Activated CD4-positive, alpha-beta T cell treated with anti-CD3 and anti-CD28 coated beads, Interleukin-2, Interleukin-6, amounts not matched to agents 100 ng/mL and 50 ng/mL, durations not matched to agents 16 hours and 8 hours (primary cell): Measurements from ENCODE around the gene VDAC1.

ENCODE experiments used
- DNase-seq: peaks from one replicate; pipeline ENCODE4 v3.0.0-alpha.2; 2020

Gene VDAC1

DNA sequence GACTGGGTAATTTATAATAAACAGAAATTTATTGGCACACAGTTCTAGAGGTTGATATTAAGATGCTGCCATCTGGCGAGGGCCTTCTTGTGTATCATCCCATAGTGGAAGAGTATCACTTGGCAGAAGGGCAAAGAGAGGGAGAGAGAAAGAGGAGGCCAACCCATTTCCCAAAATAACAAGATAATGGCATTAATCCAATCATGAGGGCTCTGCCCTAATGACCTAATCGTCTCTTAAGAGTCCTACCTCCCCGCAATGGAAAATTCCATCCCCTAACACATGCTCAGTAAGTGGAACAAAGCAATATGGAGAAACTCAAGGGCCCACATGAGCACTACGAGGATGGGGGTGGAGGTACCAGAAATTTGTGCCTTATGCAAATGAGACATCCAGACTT lies 17.6 kb upstream of the VDAC1 start:
- DNase-seq = no peak

DNA sequence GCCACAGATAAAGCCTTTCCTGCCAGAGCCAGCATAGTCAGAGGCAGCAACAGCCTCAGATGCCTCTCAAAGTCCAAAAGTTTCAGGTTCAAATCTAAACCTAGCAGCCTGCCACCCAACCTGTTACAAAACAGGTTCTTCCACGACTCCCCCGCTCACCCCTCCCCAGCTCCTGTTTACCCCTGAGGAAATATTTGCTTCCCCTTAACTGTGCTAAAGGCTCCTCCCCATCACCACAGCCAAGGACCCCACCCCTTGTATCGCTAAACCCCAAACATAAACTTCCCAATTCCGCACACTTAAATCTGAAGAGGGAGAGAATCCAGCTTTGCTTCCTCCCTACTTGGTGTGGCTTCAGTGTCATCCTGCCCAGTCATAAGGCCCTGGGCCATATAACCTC lies 15.4 kb upstream of the VDAC1 start:
- DNase-seq = no peak

DNA sequence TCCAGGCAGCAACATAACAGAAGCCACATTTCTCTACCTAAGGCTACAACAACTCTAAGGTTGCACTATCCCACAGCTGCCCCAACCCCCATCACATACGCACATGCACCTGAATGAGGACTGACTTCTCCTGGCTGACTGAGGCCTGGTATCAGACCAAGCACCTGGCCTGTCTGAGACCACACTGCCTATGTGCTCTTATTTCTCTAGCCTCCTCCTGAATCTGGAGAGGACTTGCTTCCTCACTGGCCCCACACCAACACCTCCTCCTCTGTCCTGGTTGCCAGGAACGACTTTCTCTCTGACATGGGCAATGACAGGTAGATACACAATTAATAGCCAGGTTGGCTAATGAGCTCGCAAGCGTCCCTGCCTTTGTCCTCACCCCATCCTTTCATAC lies 14.9 kb upstream of the VDAC1 start:
- no peak for DNase-seq

DNA sequence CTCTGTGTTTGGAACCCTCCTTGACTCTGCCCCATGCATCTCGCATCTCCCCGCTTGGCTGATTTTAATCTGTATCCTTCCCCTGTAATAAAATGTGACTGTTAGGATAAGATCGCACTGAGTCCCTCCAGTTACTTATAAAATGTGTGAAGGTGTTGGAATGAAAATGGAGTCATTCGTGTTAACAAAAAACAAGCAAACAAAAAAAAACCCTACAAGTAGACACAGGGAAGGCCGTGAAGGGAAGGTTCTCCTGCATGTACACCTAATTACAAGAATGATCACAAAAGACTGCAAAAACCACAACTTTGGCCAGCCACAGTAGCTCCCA lies 14.2 kb upstream of the VDAC1 start:
- DNase-seq = no peak

DNA sequence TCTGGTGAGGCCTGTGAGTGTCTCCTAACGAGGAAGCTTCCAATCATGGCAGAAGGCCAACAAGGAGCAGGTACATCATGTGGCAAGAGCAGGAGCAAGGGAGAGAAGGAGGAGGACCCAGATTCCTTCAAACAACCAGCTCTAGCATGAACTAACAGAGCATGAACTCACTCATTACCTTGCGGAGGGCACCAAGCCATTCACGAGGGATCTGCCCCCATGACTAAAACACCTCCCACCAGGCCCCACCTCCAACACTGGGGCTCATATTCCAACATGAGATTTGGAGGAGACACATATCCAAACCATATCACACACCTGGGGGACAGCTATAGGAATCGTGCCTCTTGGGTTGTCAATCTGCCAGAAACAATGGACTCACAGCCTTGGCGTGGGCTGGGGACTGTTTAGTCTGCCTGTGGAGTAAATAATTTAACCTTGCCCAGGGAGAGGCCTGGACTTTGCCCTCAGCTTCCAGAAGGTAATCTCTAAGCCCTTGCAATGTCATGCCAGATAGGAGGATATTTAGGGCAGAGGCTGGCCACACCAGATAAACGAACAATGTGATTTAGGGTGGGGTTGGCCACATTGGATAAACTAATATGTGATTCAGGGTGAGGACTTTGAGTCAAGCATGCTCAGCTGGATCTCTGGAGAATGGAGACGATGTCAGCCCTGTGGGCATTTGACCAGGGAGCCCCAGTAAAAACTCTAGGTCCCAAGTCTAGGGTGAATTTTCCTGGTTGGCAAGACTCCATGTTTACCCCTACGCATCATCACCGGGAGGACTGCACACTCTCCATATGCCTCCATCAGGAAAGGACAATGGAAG lies 13.6 kb upstream of the VDAC1 start:
- DNase-seq = no peak

DNA sequence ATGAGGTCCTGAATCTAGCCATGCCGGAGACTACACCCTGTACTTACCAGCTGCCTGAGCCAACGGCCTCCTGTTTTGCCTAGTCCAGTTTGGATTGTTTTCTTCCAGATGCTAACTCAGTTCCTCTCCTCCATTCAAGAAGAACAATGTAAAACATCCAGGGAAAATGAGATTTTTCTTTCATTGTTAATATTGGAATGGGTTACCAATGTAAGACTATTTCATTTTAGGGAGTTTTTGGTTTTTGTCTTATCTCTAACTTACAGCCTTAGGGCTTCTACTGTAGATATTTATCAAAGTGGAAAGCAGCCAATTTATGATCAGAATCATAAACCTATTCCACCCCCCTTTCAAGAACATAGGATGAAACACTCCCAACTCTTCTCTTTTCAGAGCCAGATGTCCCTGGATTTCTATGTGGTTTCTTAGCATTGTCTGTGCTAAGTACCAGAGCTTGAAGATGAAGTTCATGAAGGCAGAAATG lies 3.5 kb upstream of the VDAC1 start:
- no peak for DNase-seq

DNA sequence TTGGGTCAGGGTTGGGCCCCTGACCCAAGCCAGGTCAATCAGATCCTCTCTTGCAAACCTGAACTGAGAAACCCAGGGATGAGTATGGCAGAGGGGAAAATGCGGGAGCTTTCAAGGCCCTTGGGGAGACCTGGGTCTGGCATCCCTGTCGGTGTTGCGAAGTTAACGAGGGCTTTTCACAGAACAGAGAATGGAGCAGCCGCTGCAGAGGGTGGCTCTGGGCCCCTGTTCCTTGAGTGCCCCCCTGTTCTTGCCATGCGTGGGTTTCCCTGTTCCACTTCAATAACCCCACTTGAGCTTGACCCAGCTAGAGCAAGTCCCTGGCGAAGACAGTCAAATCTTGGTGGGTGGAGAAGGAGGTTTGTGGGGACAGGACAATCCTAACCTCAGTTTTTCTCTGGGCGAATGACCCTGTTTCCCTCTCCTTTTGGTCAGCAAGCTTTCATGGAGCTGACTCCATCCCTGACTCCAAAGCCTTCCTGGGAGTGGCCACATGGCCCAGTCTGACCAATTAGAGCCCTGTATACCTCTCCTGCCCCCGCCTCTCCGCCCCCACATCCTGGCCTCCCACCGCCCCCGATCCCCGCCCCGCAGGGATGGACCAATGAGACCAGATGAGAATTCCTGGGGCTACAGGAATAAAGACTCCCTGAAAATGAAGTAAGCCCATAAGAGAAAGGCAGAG lies 2.9 kb upstream of the VDAC1 start:
- DNase-seq = no peak

DNA sequence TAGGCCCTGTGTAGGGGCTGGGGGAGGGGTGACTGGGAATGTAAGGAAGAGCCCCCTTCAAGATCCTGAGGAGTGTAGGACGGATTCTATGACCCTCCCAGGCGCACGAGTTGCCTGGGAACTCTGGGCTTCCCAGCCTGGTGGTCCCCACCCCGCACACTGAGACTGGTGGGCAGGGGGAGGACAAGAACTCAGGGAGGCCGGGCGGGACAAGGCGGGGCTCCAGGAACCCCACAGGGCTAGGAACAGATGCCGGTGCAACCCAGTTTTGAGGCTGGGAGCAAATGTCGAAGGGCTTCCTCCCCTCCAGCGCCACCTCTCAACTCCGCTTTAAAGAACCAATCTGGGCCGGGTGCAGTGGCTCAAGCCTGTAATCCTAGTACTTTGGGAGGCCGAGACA lies 1.3 kb upstream of the VDAC1 start:
- DNase-seq = no peak

DNA sequence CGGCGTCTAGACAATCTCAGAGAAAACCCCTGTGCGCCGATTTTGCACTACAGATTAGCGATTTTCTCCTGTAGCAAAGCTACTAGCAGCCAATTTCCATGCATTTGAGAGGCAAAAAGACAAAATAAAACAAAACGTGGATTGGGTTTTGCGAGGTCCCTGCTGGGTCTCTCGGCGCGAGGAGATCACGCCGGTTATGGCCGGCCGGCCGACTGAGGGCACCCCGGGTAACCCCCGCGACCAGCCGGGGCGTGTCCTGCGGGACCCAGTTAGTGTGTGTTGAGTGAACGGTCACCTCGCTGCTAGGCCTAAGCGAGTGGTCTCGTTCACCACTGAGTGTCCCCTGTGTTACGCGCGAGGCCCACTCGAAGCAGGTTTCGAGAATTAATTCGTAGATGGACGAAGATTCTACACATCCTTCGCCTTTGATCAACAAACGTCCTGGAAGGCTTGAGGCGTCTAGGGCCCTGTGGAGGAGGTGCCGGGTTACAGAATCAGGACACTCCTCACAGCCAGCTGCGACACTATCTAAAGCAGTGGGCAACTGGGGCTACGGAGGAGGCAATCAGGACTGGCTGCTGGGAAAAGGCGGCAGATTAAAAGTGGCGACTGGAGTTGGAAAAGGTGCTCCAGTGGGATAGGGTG lies 764 bp upstream of the VDAC1 start:
- DNase-seq = no peak

DNA sequence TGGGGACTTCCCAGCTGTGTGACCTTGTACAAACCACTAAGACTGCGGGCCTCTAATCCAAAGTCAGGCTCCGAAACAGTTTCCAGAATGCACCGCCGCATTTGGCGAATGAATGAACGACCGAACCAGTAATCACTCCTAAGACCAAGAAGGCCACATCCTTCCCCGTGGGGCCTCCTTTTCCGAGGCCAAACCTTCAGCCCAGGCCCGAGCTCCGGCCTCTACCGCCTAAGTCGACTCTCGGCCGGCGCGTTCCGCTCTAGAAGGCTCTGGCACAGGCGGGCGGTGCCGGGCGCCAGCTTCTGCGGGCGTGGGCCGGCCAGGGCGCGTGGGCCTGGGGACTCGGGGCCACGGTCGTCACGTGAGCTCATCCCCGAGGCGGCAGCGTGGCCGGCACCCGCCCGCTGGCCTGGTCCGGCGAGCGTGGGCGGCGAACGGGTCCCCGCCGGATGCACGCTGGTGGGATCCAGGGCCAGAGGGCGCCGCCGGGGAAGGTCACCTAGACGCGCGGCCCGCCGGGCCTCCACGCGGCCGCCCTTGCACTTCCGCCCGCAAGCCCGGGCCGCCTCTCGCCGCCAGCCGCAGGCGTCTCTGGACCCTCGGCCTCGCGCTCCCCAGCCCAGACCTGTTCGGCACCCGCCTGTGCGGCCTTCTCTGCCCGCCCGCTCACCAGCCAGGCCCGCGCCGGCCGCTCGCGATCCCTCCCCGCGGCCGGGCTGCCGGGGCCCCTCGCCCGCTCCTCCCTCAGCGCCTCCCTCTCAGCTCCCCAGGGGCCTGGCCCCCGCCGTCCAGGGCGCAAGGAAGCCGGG lies 754 bp downstream of the VDAC1 start:
- peak; percentile 53 for DNase-seq

DNA sequence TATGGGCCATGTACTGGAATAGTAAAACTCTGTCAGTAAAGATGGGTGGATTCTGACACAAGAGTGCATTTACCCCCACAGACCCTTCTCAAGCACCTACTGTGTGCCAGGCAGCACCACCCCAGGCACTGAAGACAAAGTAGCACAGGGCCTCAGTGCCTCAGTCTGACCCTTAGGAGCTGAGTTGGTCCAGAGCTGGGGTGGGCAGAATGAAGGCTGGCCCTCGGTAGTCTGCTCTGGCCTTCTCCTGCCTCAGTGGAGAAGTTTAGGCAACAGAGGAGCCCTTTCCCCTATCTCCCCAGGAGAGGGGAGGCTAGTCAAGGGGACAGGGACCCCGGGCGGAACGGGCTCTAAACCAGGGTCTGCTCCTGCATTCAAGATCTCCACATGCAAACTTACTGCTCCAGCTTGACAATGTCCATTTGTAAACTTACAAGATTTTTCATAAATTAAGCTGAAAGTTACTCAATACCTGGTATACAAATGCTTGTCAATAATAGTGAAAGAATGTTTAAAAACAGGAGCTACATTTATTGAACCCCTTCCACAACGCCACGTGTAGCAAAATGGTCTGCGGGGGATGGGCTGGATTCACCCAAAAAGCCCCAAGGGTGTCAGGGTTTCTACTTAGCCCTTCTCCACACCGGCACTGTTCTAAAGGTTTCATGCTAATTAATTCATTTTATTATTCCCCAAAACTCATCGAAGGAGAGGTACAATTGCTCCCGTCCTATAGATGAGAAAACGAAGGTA lies 1.5 kb downstream of the VDAC1 start:
- DNase-seq = peak; percentile 39

DNA sequence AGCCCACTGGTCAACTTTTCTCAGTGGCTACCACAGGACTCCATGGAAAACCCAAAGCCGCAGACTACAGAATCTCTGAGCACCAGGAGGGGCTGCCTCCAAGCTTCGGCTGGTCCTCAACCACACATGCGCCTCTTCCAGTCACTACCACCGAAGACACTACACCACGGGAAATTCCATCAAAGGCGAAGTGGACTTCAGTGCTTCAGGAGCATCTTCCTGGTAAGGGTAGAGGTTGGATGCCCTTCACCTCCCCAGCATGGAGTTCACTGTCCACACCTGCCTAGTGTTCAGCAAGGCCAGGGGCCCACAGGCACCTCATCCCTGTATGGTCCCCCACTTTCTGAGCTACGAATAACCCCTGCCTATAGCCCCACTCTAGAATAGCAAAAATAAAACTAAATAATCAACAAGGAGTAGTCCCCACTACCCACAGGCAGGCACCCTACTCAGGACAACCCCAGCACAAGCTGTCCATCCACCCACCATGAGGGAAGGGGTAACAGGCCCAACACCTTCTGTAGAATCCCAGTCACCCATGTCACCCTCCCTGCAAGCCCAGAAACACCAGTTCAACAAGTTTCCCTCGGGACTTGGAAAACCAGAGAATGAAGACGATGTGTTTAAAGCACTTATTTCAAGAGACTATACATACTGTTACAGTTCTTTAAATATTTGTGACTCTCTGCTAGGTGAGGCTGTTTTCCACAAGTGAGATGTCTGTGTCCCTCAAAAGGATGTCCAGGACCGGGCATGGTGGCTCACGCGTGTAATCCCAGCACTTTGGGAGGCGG lies 2.6 kb downstream of the VDAC1 start:
- no peak for DNase-seq

DNA sequence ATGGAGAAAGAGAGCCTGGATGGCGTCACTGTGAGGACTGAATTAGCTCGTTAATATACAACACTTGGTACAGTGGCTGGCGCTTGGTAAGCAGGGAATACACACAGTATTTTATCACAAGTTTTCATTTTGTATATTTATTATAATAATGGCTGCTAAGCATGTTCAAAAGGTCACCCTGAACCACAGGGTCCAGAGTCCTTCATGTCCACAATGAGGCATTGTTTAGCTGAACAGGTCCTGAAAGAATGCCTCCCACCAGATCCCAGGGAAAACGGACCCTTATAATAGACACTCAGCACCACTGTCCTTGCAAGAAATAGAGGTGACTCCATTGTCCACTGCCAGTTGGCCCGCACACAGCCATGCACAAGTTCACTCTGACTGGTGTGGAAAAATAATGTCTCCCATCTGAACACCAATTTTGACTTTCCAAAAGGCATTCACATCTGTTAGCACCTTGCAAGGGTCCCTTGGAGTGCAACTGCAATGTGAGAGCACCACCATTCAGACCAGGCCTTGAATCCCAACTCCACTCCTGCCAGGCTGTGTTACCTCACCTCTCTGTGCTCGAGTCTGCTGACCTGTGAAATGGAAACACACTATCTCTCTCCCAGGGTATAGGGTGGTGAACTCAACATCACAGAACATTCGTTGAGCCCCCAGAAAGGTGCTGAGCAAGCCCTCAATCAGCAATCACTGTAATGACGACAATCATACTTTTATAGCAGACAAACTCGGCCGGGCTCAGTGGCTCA lies 3.9 kb downstream of the VDAC1 start:
- DNase-seq = no peak

DNA sequence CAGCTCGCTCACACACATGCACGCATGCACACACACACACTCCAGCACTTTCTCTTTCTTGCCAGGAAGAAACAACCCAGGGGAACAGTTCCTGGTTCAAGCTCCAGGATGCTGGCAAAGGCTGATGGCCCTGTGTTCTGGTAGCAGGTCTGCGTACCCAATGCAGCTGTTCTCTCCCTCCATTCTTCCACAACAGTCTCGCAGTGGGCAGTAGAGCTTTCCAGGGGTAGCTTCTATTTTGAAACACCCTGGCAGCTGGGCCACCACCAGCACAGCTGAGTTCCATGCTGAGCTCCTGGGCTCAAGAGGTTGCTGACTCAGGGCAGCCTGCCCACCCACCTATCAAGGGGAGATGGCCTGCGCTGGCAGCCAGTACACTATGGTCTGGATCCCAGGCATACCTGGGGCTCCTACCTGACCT lies 4.7 kb downstream of the VDAC1 start:
- DNase-seq = no peak

DNA sequence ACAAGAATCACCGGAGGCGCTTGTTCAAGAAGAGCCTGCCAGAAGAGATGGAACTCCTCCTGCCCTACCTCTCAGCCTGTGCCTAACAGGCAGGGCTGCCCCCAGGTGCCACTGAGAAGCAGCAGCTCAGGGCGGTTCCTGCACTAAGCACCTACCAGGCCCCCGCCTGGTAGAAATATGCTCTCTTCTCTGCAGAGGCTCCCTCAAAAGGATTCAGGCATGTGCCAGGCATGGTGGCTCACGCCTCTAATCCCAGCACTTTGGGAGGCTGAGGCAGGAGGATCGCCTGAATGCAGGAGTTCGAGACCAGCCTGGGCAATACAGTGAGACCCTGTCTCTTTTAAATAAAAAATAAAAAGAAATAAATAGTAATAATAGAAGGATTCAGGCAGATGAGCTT lies 6.0 kb downstream of the VDAC1 start:
- no peak for DNase-seq

DNA sequence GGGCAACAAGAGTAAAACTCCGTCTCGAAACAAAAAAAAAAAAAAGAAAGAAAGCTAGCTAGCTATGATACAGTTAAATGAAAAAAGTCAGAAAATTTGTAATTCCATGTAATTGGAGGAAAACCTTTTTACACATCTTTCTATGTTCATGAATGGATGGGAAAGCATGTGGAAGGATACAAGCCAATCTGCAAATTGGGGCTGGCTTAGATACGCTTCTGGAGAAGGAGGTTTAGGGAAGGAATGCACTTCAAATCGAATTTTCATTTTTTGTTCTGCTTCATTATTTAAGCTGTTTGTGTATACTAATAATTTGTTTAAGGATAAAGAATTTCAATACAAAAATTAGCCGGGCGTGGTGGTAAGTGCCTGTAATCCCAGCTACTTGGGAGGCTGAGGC lies 6.7 kb downstream of the VDAC1 start:
- DNase-seq = no peak

DNA sequence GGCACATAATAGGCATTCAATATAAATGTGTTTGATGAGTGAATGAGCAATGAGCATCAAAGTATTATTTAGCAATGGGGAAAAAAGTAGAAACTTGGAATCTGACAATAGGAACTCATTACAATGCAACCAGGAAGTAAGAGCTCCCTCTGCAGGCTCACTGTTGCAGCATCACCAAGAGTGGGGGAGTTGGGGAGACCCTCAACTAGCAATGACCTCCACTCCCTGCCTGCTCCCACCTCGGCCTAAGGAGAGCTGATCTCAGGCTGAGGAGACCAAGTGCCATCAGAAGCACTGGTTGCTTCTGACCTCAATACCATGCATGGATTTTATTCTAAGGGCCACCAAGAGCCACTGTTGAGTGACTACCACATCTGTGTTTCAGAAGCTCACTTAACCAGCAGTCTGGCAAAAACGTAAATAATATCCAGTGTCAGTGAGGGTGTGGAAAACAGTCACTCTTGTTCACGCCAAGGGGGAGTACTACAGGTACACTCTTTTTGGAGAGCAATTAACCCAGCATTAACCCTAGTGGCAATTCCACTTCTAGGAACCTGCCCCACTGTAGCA lies 8.0 kb downstream of the VDAC1 start:
- DNase-seq = peak; percentile 19

DNA sequence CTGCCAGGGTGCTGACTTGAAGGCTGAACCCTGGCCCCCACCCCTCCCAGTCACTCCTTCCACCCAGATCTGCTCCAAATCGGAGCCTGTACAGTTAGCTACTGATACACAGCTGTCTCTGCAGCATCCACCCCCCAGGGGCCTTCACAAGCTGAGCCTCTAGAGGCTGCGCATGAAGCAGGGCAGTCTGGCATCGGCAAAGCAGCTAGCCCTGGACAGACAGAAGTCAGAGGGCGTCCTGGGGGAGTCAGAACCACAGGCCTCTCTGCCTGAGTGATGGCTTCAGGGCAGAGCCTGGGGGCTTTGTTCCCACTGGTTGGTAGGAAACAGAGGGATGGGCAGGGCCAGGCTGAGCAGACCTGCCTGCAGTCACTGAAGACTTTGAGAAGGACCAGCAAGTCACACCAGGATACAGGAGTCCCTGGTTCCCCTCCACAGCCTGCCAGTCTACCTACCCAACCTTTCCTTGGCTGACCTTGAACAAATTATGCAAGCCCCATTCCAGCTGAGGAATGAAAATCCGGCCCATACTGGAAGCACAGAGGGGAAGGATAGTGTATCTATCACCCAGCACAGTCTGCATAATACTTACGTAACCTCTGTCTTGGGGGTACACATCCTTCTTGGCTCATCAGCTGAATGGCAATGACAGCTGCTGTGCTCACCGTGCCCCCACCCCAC lies 8.8 kb downstream of the VDAC1 start:
- no peak for DNase-seq

DNA sequence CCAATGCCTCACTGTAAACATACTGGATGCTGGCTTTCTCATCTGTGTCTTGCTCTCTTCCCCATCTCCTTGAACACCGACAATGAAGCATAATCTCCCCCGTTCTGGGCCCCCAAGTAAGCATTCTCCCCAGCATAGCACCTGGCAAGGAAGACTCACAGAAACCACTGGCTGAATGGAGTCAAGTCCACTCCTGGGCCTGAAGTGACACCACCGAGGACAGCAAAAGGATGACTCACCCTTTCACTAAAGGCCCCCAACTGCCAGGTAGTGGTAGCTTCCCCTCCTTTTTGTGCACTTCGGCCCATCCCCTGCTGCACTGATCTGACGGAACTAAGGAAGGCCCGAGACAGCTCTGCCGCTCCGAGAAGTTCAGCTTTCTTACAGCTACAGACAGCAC lies 9.4 kb downstream of the VDAC1 start:
- DNase-seq = no peak

DNA sequence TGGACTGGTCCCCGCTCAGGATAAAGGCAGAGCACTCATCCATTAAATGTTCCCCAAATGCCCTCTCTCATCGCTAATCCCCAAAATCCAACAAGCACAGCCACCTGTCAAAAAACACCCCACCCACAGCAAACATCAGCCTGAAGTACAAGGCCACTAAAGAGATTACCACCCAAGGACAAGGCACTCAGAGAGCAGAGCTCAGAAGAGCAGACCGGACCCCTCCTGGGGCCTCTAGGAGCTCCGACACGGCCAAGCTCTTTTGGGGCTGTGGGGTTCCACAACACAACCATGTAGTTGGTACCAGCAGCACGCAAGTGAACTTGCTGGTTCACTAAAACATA lies 9.8 kb downstream of the VDAC1 start:
- no peak for DNase-seq
